HuH-7.5 (cell line): Measurements from ENCODE around the gene BCL2L15.

Source experiments
- DNase-seq: peaks from one replicate; pipeline ENCODE4 v3.0.0; 2011; ENCODE audit warnings: low spot score

BCL2L15 gene

GRCh38 chr1:113887402-113888175 lies at the start of gene BCL2L15:
Gene BCL2L15 (minus strand): TSS chr1:113887581. CDS start chr1:113887375, 206 bp downstream.
- DNase-seq: no peak

- DNase-seq: no peak
Measured at GRCh38 chr1:113937146-113937545, 49.8 kb upstream of the BCL2L15 start.

- no peak for DNase-seq
Measured at GRCh38 chr1:113935970-113936369, 48.6 kb upstream of the BCL2L15 start.

- no peak for DNase-seq
Measured at GRCh38 chr1:113935176-113935575, 47.8 kb upstream of the BCL2L15 start.

- DNase-seq: no peak
Measured at GRCh38 chr1:113934511-113935055, 47.2 kb upstream of the BCL2L15 start.

- DNase-seq: no peak
Measured at GRCh38 chr1:113934006-113934405, 46.6 kb upstream of the BCL2L15 start.

GRCh38 chr1:113931451-113931851 lies 44.1 kb upstream of the BCL2L15 start:
- no peak for DNase-seq

- peak; percentile 31 for DNase-seq
Measured at GRCh38 chr1:113930499-113931161, 43.2 kb upstream of the BCL2L15 start.

GRCh38 chr1:113929750-113930498 lies 42.5 kb upstream of the BCL2L15 start:
- peak; percentile 62 for DNase-seq

GRCh38 chr1:113928941-113929749 lies 41.8 kb upstream of the BCL2L15 start, which contains the start of gene HIPK1:
Gene HIPK1 (plus strand): TSS chr1:113929324.
- DNase-seq: peak; percentile 88

- DNase-seq: no peak
Measured at GRCh38 chr1:113928187-113928930, 41.0 kb upstream of the BCL2L15 start.

GRCh38 chr1:113924473-113924872 lies 37.1 kb upstream of the BCL2L15 start:
- no peak for DNase-seq

GRCh38 chr1:113922957-113923356 lies 35.6 kb upstream of the BCL2L15 start:
- DNase-seq: no peak

GRCh38 chr1:113918243-113918642 lies 30.9 kb upstream of the BCL2L15 start:
- DNase-seq: no peak

GRCh38 chr1:113917400-113918082 lies 30.2 kb upstream of the BCL2L15 start:
- DNase-seq: no peak

GRCh38 chr1:113916974-113917373 lies 29.6 kb upstream of the BCL2L15 start:
- no peak for DNase-seq

GRCh38 chr1:113913887-113914664 lies 26.7 kb upstream of the BCL2L15 start:
- no peak for DNase-seq

- DNase-seq: no peak
Measured at GRCh38 chr1:113913312-113913668, 25.9 kb upstream of the BCL2L15 start.

- DNase-seq: no peak
Measured at GRCh38 chr1:113912594-113913311, 25.4 kb upstream of the BCL2L15 start.
